ENCODE measurements around the gene ZNF236.
"Not testable (repeated sequence)": the region's sequence is repeated elsewhere in the genome, so short reads cannot be mapped to it uniquely, and the experiment has no call there.

Gene ZNF236

GRCh38 chr18:76977684-76978232 lies 155.4 kb downstream of the ZNF236 start:
- no peak for DNase-seq

DNA sequence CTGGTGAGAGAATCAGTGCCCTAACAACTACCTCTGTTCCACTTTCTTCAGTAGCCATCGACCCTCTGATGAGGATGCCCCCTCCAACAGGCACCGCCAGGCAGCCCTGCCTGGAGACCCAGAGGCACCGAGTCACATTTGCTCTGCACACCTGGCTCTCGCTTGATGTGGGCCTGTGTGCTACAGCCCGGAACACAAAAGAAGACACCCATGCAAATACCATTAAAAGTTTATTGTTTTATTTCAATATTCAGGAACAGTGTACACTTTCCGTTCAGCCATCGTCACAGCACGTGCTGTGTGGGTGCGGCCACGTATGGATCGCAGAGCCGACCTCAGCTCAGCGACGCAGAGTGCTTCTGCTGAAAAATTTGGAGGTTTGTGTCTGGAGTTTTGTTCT lies 156.3 kb downstream of the ZNF236 start:
- DNase-seq = no peak

DNA sequence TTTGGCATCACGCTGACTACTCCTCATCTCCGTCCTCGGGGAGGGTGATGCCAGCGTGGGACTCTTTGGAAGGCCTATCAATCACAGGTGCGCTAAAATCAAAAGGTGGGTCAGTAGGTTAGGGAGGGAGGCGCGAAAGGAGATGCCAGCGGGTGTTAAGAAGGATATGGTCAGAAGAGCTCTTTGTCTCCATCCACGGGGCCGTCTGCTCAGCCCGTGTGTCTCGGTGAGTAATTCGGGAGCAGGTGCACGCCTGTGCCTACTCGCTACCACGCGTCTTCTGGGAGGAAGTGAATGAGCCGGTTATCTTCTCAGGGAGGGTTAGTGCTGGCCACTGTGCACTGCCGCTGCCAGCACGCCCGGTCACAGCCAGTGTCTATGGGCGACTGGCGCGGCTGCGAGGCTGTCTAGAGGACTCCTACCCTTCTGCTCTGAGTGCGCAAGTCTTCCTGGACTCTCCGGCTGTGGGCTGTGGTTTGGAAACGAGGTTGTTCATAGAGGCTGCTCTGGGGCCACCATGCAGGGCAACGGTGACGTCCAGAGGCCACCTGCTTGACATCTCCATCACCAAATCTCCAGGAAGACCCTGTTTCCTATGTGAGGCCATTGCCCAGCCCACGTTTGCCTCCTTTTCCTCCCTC lies 156.9 kb downstream of the ZNF236 start:
- no peak for DNase-seq

DNA sequence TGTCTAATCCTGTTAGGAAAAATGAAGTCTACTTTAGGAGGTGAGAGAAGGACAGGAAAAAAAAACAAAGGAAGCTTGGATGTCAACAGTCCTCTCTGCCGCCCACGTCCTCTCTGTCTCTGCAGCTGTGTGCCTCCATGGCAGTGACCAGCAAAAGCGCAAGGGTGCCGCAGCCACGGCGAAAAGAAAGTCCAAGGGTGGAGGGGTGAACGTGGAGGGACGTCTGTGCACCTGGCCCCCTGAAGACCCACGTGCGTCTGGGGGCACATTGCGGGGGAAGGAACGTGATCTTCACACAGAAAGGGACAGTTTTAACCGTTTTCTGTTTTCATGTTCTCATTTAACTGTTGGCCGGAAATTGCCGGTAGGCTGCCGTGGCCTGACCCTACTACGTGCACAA lies 157.5 kb downstream of the ZNF236 start:
- DNase-seq = no peak

GRCh38 chr18:76980663-76981395 lies 158.5 kb downstream of the ZNF236 start:
- DNase-seq = no peak

DNA sequence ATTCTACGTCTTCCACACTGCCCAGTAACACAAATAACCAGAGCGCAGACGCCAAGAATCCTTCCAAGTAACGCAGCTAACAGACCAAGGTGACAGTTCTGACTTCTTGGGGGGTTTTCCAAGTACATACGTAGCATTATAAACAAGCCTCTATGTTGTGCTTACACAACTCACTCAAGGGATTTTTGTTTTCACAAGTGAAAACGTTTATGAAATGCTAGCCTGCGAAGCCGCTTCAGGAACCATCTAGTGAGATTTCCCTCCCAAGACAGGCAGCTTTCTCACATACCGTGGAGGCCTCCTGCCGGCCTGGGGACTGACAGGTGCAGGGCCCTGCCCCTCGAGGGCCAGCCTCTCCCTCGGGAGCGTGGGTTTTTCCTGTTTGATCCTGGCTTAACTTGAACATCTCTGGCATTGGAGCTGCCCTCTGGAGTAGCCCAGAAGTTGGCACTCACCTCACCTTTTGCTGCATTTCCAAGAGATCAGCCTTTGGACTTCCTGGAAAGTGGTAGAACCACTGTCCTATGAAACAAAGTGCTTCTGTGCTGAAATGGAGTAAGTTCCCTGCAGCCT lies 159.1 kb downstream of the ZNF236 start:
- no peak for DNase-seq

- DNase-seq = no peak
These were observed 159.7 kb downstream of the ZNF236 start for GRCh38 chr18:76982038-76982437.

- DNase-seq = peak; percentile 83
These were observed 160.7 kb downstream of the ZNF236 start for GRCh38 chr18:76982841-76983583.

GRCh38 chr18:76983613-76984051 lies 161.3 kb downstream of the ZNF236 start:
- DNase-seq = no peak

DNA sequence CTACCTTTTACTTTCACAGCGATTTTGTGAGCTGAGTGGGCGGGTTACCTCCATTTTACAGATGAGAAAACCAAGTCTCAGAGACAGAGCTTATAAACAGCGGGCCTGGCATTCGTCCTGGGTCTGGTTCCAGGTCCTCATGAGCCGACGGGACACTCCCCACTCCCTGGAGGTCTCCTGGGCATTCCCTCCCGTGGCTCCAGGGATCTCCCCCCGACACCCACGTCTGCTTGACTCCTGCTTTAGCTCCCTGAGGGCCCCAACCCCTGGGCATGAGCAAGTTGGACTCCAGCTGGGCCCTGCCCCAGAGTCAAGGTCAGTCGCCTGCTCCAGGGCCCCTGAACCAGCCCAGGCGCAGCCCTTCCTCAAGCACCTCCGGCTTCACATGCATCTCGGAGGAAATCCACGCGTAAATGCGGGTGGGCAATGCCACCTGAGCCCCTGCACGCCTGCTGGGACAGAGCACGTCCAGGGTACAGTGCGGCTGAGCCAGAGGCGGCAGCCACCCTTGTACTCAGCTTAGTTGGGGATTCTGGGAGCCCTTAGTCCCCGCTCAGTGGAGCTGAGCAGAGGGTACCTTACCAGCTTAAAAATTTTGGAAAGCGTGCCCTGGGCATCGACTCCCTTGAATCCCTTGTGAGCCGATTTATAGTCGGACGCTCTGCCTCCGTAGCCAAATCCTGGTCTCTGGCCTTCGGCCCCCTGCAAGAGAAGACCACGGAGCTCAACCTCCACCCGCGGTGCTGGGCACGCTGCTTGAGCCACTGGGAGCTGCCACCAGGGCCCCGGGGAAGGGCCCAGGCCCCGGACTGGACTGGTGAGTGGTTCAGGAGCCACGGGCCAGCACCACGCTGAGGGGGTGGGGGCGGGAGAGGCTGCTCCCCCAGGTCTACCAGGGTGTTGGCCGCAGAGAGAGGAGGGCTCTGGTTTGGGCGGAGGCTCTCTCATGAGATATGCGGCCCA lies 162.1 kb downstream of the ZNF236 start:
- DNase-seq = no peak

GRCh38 chr18:76985156-76985950 lies 163.0 kb downstream of the ZNF236 start:
- DNase-seq = no peak

DNA sequence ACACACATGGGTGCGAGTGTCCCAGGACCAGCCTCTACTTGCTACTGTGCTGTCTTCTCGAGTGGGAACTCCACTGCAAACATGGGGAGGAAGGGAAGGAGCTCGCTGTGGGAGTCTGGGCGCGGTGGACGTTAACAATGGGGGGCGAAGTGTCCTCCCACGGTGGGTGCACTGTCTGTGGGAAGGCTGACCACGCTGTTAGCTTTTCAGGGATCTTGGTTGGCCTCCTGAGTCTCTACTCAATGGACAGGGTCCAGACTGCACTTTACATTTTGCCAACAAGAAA lies 163.5 kb downstream of the ZNF236 start:
- no peak for DNase-seq

- DNase-seq = no peak
These were observed 164.0 kb downstream of the ZNF236 start for GRCh38 chr18:76986406-76986805.

DNA sequence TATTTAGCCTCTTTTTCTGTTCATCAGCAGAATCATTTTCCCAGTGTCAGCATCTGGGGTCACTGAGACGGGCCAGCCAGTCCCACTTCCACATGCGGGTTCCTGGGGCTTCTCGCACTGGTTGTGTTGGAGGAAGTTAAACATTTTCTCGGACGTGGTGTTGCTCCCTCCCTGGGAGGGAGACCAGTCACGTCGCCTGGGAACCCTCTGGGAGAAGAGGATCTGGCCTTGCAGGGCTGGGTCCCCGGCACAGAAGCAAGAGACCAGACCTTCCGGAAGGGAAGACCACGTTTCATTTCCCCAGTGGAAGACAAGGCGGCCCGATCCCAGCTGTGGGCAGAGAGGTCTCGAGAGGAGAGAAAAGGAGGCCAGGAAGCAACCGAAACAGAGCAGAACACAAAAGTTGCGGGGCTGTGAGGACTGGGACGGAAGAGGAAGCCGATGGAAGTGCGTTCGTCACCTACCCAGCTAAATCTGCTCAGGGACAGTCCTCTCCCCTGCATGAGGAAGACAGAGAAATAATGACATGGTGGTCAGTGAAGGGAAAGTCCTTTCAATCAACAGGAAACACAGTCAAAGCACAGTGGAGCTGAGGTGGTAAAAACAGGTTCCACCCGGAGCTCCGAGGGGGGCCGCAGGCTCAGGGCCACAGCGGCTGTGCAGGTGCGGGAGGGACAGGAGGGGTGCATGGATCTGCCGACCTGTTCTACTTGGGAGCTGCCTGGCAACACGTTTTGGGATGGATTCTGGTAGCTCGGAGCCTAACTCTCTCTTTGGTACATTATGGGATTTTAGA lies 165.9 kb downstream of the ZNF236 start:
- DNase-seq = no peak

DNA sequence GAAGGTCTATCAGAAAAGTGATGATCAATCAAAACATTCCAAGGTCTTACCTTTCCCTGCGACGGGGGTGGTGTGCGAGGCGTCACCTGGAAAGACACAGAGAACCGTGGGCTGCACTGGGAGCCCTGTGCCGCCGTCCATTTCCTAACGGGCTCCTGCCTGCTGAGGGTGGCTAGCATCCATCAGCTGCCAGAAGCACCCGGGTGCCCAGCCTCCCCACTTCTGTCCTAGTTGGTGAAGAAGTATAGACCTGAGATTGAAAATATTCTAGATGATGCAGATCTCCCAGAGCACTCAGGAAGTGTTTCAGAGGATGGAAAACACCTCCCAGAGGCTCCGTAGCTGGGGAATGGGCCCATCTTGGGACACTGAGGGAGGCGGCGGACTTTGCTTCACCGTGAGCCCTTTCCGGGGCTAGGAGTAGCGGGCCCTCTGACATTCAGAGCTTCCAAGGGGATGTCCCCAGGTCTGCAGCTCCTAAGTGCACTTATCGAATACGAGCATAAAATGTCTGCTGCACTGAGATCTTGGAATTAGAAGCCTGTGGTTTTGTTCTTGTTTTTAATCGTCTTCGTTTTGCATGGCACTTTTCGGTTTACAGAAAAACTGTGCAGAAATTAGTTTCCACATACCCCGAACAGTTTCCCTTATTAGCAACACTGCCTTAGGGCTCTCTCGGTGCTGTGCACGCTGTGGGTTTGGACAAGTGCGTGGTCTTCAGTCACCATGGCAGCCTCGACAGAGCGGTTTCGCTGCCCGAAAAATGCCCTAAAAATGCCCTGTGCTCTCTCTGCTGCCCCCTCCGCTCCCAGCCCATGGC lies 166.7 kb downstream of the ZNF236 start:
- DNase-seq = no peak

- DNase-seq = no peak
These were observed 167.4 kb downstream of the ZNF236 start for GRCh38 chr18:76989647-76990190.

- DNase-seq = not testable (repeated sequence)
These were observed 168.1 kb downstream of the ZNF236 start for GRCh38 chr18:76990343-76991020.

DNA sequence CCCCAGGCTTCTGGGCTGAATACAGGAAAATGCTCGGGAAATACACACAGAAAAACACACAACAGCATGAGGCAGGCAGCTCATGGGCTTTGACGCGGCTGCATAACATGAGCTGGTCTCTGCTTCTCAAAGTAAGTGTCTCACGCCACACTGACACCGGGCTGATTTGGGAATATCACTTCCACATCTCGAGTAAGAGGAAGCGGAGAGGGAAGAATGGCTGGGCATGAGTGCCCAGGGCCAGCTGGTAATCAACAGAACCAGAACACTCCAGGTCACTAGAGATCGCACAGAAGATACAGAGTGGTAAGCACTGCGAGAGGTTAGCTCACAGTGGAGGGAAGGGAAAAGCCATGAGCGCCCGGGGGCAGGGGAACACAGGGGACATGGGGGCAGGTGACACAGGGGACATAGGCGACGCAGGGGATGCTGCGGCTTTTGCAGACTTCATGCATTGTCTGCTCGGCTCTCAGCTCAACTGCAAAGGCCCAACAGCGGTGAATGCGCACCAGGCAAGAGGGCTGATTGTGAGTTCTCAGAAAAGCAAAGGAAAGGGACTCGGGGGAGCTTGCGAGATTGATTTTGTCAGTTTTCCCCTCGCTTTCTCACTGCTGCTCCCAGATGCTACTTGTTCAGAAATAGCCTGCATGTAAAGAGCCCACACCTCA lies 168.8 kb downstream of the ZNF236 start:
- no peak for DNase-seq

Measured in femur (tissue), 1 donor.